A549 treated with Mapracorat at 1 μM for 4 hours (cell line): Measurements from ENCODE around the gene VMAC. TPM values are rescaled to one million over a fixed set of nuclear protein-coding genes. Genes with fewer than 3 reads are reported as not detected.

ENCODE experiments used
- total RNA-seq: library from RNA; stranded (reverse); fragments of 200-300 nt; extraction: Qiagen RNA extraction; gene quantifications from 5 replicates; pipeline ENCODE4 v1.2.3, GENCODE V29; 2022

Gene VMAC, protein sequence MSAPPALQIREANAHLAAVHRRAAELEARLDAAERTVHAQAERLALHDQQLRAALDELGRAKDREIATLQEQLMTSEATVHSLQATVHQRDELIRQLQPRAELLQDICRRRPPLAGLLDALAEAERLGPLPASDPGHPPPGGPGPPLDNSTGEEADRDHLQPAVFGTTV
- total RNA-seq, result 0.35 to 0.87 TPM (median 0.51 TPM) in 5 replicates

DNA sequence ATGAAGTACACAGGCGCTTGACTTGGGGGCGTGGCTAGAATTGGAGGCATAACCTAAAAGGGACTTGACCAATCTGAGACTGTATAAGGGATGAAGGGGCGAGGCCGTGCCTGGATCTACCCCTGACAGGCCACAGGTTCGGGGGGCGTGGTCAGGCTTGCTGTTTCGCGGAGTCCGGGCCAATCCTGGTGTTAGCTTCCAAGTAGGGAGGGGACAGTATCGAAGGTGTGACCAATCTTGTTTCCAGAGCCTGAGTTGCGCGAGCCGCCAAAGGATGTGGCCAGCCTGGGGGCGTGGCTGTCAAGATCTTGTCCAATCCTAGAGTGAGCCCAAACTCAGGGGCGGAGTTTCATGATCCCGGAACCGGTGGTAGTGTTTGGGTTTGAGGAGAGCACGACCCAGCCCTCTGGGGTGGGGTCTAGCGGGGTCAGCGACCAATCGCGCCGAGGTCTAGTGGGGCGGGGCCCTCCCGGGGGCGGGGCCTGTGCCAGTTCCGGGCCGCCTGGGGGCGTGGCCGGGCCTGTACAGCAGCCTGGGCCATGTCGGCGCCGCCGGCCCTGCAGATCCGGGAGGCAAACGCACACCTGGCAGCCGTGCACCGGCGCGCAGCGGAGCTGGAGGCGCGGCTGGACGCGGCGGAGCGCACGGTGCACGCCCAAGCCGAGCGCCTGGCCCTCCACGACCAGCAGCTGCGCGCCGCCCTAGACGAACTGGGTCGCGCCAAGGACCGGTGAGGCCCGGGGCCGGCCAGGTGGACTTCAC lies at the start of gene VMAC:
Gene VMAC (plus strand): TSS at position 521 of the 762 bp plus-strand sequence. CDS start 19 bp downstream, at position 540.

DNA sequence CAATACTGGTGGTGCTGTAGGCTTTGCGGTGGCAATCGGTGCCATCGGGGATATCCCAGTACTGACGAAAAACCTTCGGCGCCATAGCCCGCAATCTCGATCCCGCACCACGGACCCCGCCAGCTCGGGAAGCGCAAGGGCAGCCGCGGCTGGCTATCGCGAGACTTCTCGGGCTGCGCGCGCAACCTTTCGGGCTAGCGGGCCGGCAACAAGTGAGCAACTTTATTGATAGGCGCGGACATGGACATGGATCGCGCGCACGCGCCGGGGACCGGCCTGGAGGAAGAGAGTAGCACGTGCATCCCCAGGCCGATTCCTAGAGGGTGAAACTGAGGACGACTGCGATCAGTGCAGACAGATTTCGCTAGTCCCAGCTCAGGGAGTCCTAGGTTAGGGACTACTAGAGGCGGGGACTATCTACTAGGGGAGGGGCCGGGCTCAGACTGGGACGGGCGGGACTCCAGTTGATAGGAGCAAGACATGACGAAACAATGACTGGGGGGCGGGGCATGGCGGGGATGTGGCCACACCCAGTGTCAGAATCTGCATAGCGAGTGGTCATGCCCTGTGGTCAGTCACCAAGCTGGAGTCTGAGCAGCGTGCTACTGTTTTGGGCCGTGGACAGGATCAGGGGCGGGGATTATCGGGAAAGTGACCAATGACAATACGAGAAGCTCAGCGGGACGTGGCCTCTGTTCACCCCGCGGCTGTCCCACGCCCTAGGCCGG lies 884 bp upstream of the VMAC start, which contains the start of gene NDUFA11:
Gene NDUFA11 (minus strand): TSS at position 167 of the 728 bp plus-strand sequence. CDS start 82 bp downstream, at position 85.

DNA sequence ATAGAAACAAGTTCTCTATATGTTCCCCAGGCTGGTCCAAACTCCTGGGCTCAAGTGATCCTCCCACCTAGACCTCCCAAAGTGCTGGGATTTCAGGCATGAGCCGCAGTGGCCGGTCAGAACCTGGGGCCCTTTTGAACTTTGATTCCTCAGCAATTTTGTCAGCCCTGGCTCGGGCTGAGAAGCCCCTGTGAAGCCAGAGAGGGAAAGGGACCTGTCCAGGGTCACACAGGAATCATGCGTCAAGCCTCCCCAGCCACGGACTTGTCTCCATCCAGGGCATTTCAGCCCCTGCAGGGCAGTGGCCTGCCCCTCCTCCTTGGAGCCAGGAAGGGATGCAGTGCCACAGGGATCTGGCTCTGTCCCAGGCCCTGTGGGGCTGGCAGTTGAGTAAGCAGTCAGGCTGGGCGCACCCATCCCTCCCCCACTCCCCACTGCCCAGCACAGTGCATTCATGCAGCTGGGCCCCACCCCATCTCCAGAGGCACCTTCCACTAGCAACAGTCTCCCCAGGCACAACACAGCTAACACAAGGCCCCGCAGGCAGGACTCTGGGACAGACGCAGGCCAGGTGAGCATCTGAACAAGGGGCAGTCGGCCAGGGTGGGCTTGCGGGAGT lies 9.2 kb downstream of the VMAC start, which contains the start of gene CAPS:
Gene CAPS (plus strand): TSS at position 516 of the 619 bp plus-strand sequence. CDS start 153 bp downstream, outside the sequence.

Other genes starting within 250 kb of the VMAC start
- 46.9 to 73.1 TPM (median 68.7 TPM) in 5 replicates for gene MICOS13, start 224.4 kb upstream of the VMAC start, total RNA-seq
- gene HSD11B1L, start 223.8 kb upstream of the VMAC start, total RNA-seq, result 3.6 to 5.3 TPM (median 4.3 TPM) in 5 replicates
- 762 to 861 TPM (median 781 TPM) in 5 replicates for gene RPL36, start 214.6 kb upstream of the VMAC start, total RNA-seq
- gene LONP1, start 184.7 kb upstream of the VMAC start, total RNA-seq, result 45.3 to 65.6 TPM (median 59.0 TPM) in 5 replicates
- not detected in 5 replicates for gene CATSPERD, start 184.2 kb upstream of the VMAC start, total RNA-seq
- 1.7 to 3.3 TPM (median 2.6 TPM) in 5 replicates for gene PRR22, start 120.1 kb upstream of the VMAC start, total RNA-seq
- 25.9 to 34.8 TPM (median 28.7 TPM) in 5 replicates for gene DUS3L, start 113.7 kb upstream of the VMAC start, total RNA-seq
- gene NRTN, start 99.8 kb upstream of the VMAC start, total RNA-seq, result 0.36 to 1.4 TPM (median 0.73 TPM) in 5 replicates
- 0.15 TPM in 1 of 5 replicates, not detected in the others for gene FUT6, start 65.2 kb upstream of the VMAC start, total RNA-seq
- gene FUT3, start 53.4 kb upstream of the VMAC start, total RNA-seq, result 0.06 TPM in 1 of 5 replicates, not detected in the others
- not detected in 5 replicates for gene FUT5, start 34.3 kb upstream of the VMAC start, total RNA-seq
- gene NDUFA11, start 1.1 kb upstream of the VMAC start, total RNA-seq, result 217 to 311 TPM (median 290 TPM) in 5 replicates
- gene CAPS, start 9.4 kb downstream of the VMAC start, total RNA-seq, result 0.74 to 1.2 TPM (median 0.95 TPM) in 5 replicates
- gene RANBP3, start 73.3 kb downstream of the VMAC start, total RNA-seq, result 40.0 to 43.3 TPM (median 42.3 TPM) in 5 replicates
- gene RFX2, start 205.6 kb downstream of the VMAC start, total RNA-seq, result 4.8 to 7.0 TPM (median 5.9 TPM) in 5 replicates
- not detected in 5 replicates for gene ACSBG2, start 230.8 kb downstream of the VMAC start, total RNA-seq